Effector CD4-positive, alpha-beta T cell (primary cell): ENCODE results near the gene TSEN2.
"Not testable (repeated sequence)": the region's sequence is repeated elsewhere in the genome, so short reads cannot be mapped to it uniquely, and the experiment has no call there.

Source experiments
- DNase-seq: peaks from one replicate; pipeline ENCODE4 v3.0.0-alpha.2; 2020

TSEN2 gene

DNA sequence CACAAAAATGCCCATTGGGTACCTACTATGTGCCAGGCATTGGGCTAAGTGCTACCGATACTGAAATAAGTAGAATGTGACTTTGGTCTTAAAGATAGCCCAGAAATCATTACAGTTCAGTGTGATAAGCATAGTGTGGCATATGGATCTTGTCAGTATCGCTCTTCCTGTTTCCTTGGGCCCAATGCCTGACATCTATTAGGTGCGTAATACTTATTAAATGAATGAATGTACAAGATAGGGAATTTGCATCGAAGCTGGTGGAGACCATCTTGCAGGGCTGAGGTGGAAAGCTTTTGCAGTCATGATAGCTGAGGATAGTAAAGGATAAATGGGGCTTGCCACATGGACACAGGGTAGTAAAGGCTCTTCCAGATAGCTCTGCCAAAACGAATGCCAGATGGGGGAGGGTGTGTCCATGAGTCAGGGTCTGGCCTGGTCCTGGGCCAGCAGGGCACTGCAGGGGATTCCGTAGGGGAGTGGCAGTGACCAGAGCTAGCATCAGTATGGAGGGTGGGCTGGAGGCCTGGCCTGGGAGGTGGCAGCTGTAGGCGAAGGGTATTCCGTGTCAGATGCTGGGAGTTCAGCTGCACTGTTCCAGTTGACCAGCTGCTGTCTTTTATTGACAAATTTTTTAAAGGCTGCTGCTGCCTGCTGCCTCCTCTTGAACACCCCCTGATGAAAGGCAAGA, 23.5 kb downstream of the TSEN2 start:
- DNase-seq, result no peak

- DNase-seq, result no peak
Measured at GRCh38 chr3:12508291-12508700, 24.0 kb downstream of the TSEN2 start.

- DNase-seq, result no peak
Measured at GRCh38 chr3:12509466-12509865, 25.2 kb downstream of the TSEN2 start.

- no peak for DNase-seq
Measured at GRCh38 chr3:12512534-12513118, 28.3 kb downstream of the TSEN2 start.

GRCh38 chr3:12513694-12514446, 29.6 kb downstream of the TSEN2 start:
- DNase-seq, result no peak

DNA sequence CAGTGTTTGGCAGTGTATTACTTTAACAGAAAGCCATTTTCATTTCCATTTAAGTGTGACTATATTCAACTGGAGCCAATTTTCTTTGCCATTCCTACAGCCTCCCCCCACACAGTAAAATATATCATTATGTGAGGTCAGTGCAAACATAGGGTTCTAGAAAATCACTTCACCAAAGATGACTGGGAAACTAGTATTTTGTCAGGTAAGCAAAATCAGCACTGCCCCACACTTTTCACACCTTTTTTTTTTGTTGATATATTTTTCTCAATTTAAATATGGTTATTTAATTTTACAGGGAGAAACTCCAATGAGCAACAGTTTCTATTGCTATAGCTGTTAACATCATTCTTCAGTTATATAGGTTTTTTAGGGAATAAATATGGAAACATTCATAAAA, 31.4 kb downstream of the TSEN2 start:
- no peak for DNase-seq

GRCh38 chr3:12516873-12517272, 32.6 kb downstream of the TSEN2 start:
- DNase-seq, result no peak

DNA sequence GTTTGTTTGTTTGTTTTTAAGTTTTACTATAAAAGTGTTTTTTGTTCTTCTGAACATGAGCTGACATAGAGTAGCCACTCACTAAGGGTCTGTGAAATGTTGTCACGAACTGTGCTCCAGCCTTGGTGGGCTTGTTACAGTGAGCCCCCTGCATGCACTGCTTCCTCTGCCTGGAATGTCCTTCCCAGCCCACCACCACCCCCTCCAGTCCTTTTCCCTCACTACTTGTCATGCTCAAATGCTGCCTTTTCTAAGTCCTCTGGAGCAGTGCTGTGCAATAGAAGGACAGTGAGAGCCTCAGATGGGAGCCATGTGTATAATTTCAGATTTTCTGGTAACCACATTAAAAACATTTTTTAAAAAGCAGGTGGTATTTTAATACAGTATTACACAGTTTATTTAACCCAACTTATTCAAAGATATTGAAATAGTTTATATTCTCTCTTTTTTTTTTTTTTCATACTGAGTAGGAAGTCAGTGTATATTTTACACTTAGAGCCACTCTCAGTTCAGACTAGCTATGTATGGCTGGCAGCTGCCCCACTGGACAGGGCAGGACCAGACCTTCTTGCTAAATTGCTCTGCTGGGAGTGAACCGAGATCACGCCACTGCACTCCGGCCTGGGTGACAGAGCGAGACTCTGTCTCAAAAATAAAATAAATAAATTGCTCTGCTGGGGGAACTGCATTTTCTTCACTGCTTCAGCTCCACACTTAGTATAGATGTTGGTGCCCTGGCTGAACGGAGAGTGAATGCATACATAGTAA, 34.2 kb downstream of the TSEN2 start:
- DNase-seq, result no peak

GRCh38 chr3:12521010-12521409, 36.7 kb downstream of the TSEN2 start:
- DNase-seq, result no peak

GRCh38 chr3:12522721-12523120, 38.4 kb downstream of the TSEN2 start:
- no peak for DNase-seq

- no peak for DNase-seq
Measured at GRCh38 chr3:12527757-12528143, 43.5 kb downstream of the TSEN2 start.

DNA sequence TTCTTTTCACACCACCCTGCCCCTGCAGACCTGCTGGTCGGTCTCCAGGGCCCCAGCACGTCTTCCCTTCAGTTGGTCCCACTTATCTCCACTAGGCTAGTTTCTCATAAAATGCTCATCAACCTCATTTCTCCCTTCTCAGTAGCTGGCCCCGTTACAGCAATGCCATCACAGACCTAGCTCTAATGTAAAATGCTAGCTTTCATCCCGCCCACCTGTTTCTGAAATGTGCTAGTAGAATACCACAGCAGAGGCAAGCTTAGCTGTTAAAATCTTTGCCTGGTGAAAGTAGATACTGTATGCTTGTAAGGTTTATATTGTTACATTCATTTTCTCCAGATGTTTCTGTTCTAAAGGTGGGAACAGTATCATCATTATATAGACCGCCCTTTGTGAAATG, 47.9 kb downstream of the TSEN2 start:
- no peak for DNase-seq

DNA sequence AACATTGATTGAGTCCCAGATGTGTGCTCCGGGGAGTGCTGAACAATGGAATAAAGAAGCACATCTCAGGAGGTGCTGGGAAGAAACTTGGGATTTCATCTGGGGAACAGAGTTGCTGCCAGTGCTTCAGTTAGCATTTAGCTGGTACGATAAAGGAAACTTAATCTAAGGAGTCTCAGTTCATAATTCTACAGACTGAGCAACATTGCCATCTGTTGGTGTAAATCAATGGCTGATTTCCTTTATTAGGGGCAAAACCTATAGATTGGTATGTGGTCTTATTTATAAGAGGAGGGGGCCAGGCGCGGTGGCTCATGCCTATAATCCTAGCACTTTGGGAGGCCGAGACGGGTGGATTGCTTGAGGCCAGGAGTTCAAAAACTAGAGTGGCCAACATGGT, 52.1 kb downstream of the TSEN2 start:
- DNase-seq, result no peak

- no peak for DNase-seq
Measured at GRCh38 chr3:12541625-12542024, 57.3 kb downstream of the TSEN2 start.

GRCh38 chr3:12543497-12543896, 59.2 kb downstream of the TSEN2 start:
- not testable (repeated sequence) for DNase-seq

- no peak for DNase-seq
Measured at GRCh38 chr3:12544652-12545472, 60.6 kb downstream of the TSEN2 start.

- DNase-seq, result no peak
Measured at GRCh38 chr3:12545473-12545791, 61.2 kb downstream of the TSEN2 start, which contains the start of gene MKRN2OS. Gene MKRN2OS (minus strand): TSS chr3:12545499. CDS start chr3:12545464, 35 bp downstream.

- no peak for DNase-seq
Measured at GRCh38 chr3:12549971-12550760, 65.9 kb downstream of the TSEN2 start.

- no peak for DNase-seq
Measured at GRCh38 chr3:12553921-12554391, 69.7 kb downstream of the TSEN2 start.

- no peak for DNase-seq
Measured at GRCh38 chr3:12556314-12556689, 72.0 kb downstream of the TSEN2 start.

GRCh38 chr3:12556690-12557472, 72.6 kb downstream of the TSEN2 start, which contains the start of gene MKRN2:
Gene MKRN2 (plus strand): TSS chr3:12557087. CDS start chr3:12557151, 64 bp downstream.
- peak; percentile 76 for DNase-seq
